ENCODE data around the gene KIAA1143. TPM values are rescaled to one million over a fixed set of nuclear protein-coding genes. Genes with fewer than 3 reads are reported as not detected.
A peak's percentile ranks its signal among the peaks of the same experiment; 100 is the strongest.

The KIAA1143 gene
- total and polyA plus RNA-seq, 2 of the 13 experiments (the other 11 are each of a cell fraction or from before 2014, with no cell fraction given), result 9.9 to 27.2 TPM

GRCh38 chr3:44729384-44729910, 32.0 kb downstream of the KIAA1143 start, which contains the start of gene ZNF501 (continued):
- TF ChIP-seq BCL6 (CRISPR knock-in tag; IDR thresholded peaks at IDR 0.05) (peak; percentile 71), JDP2 (CRISPR knock-in tag; IDR thresholded peaks at IDR 0.05; ENCODE audit: borderline replicate concordance) (no peak), ATF4 (CRISPR knock-in tag; IDR thresholded peaks at IDR 0.05) (0 out of 4 replicates have a peak, but pooled peaks of 1 of the 2 experiments have one; percentile 57), MED13 (CRISPR knock-in tag; IDR thresholded peaks at IDR 0.05) (no peak), ZFAT (CRISPR knock-in tag; conservative IDR thresholded peaks at IDR 0.05) (no peak), FOSL2 (CRISPR knock-in tag; IDR thresholded peaks at IDR 0.05) (peak; percentile 69), MED8 (CRISPR knock-in tag; IDR thresholded peaks at IDR 0.05; ENCODE audit: insufficient replicate concordance) (no peak), ZMYM4 (CRISPR knock-in tag; IDR thresholded peaks at IDR 0.05) (peak; percentile 99), MLXIP (CRISPR knock-in tag; IDR thresholded peaks at IDR 0.05; ENCODE audit: borderline replicate concordance) (no peak), ZNF687 (CRISPR knock-in tag; IDR thresholded peaks at IDR 0.05) (peak; percentile 94), DPF2 (CRISPR knock-in tag; IDR thresholded peaks at IDR 0.05; ENCODE audit: borderline replicate concordance, low read depth) (no peak), ZNF414 (CRISPR knock-in tag; IDR thresholded peaks at IDR 0.05) (no peak), CBFB (CRISPR knock-in tag; IDR thresholded peaks at IDR 0.05) (peak; percentile 91), HNRNPL (IDR thresholded peaks at IDR 0.05; ENCODE audit: low read depth, low read length) (peak; percentile 69; the same call in 1 of the 2 replicates), TEAD3 (CRISPR knock-in tag; optimal IDR thresholded peaks at IDR 0.05; ENCODE audit: borderline replicate concordance) (peak; percentile 60), EP300 (IDR thresholded peaks at IDR 0.05; ENCODE audit: low read depth in 2 of 2, low read length in 2 of 2) (no peak), EP300 (CRISPR knock-in tag; IDR thresholded peaks at IDR 0.05; ENCODE audit: borderline replicate concordance) (0 out of 2 replicates have a peak, but pooled peaks have one; percentile 39), ZBTB21 (CRISPR knock-in tag; IDR thresholded peaks at IDR 0.05) (peak; percentile 81), ZFYVE20 (CRISPR knock-in tag; IDR thresholded peaks at IDR 0.05; ENCODE audit: borderline replicate concordance, low read depth) (no peak), ZSCAN29 (CRISPR knock-in tag; conservative IDR thresholded peaks at IDR 0.05) (peak; percentile 20; the same call in 1 of the 2 replicates), TMF1 (CRISPR knock-in tag; IDR thresholded peaks at IDR 0.05; ENCODE audit: low read depth) (no peak; the same call in none of the 2 replicates), ZNF234 (CRISPR knock-in tag; conservative IDR thresholded peaks at IDR 0.05) (no peak)

All from HepG2 (cell line).